ENCODE measurements around the gene FNDC11. TPM values are rescaled to one million over a fixed set of nuclear protein-coding genes. Genes with fewer than 3 reads are reported as not detected.
A peak's percentile ranks its signal among the peaks of the same experiment; 100 is the strongest.

The FNDC11 gene
- total and polyA plus RNA-seq, 2 of the 13 experiments (the other 11 are each of a cell fraction or from before 2014, with no cell fraction given): 0.07 TPM; not detected in 1

DNA sequence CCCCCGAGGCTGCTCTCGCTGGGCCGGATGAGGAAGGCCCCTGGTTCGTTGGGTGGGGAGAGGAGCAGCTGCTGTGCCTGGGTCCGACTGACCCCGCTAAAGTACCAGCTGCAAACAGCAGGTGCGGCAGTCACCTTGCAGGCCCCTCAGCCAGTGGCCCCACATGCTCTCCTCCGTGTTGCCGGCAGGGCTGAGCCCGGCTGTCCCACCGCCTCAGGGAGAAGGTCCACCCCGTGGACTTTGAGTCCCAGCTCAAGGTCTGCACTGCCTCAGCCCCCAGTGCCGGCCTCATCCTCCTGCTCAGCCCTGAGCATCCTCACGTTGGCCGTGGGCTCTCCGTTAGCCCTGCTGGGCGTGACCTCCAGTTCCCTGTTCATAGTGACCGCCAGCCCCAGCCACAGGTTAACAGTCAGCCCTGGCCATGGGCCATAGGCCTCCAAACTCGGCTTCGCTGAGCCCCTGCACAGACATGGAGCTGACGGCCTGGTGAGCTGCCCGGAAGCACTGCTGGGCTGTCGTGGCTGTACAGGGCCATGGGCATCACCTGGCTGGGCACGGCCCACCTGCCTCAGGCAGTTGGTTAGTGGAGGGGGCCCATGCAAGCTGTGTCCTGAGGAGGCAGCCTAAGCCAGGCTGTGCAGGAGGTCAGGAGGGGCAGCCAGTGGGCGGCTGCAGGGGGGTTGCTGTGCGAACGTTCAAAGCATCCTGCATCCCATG lies 9.6 kb upstream of the FNDC11 start (continued):
- TF ChIP-seq, protein P1, sequence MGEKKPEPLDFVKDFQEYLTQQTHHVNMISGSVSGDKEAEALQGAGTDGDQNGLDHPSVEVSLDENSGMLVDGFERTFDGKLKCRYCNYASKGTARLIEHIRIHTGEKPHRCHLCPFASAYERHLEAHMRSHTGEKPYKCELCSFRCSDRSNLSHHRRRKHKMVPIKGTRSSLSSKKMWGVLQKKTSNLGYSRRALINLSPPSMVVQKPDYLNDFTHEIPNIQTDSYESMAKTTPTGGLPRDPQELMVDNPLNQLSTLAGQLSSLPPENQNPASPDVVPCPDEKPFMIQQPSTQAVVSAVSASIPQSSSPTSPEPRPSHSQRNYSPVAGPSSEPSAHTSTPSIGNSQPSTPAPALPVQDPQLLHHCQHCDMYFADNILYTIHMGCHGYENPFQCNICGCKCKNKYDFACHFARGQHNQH (CRISPR knock-in tag; IDR thresholded peaks at IDR 0.05): no peak
- TF ChIP-seq ZNF460 (CRISPR knock-in tag; IDR thresholded peaks at IDR 0.05; ENCODE audit: borderline replicate concordance) (no peak), PRPF4 (IDR thresholded peaks at IDR 0.05; ENCODE audit: low read depth, low read length, poor library complexity, severe bottlenecking) (no peak), MAZ (IDR thresholded peaks at IDR 0.05; ENCODE audit: borderline replicate concordance, low read depth, low read length) (0 out of 2 replicates have a peak, but pooled peaks have one; percentile 47), MAZ (CRISPR knock-in tag; IDR thresholded peaks at IDR 0.05; ENCODE audit: low read depth) (no peak), ATF1 (CRISPR knock-in tag; IDR thresholded peaks at IDR 0.05) (no peak), ZNF629 (CRISPR knock-in tag; conservative IDR thresholded peaks at IDR 0.05) (no peak), NFRKB (IDR thresholded peaks at IDR 0.05) (no peak), ZNF367 (CRISPR knock-in tag; IDR thresholded peaks at IDR 0.05; ENCODE audit: borderline replicate concordance) (no peak), CEBPG (CRISPR knock-in tag; IDR thresholded peaks at IDR 0.05) (no peak), ZNF510 (CRISPR knock-in tag; IDR thresholded peaks at IDR 0.05; ENCODE audit: low read depth) (no peak), DNMT3B (CRISPR knock-in tag; conservative IDR thresholded peaks at IDR 0.05) (no peak)
- TF ChIP-seq, protein P2, sequence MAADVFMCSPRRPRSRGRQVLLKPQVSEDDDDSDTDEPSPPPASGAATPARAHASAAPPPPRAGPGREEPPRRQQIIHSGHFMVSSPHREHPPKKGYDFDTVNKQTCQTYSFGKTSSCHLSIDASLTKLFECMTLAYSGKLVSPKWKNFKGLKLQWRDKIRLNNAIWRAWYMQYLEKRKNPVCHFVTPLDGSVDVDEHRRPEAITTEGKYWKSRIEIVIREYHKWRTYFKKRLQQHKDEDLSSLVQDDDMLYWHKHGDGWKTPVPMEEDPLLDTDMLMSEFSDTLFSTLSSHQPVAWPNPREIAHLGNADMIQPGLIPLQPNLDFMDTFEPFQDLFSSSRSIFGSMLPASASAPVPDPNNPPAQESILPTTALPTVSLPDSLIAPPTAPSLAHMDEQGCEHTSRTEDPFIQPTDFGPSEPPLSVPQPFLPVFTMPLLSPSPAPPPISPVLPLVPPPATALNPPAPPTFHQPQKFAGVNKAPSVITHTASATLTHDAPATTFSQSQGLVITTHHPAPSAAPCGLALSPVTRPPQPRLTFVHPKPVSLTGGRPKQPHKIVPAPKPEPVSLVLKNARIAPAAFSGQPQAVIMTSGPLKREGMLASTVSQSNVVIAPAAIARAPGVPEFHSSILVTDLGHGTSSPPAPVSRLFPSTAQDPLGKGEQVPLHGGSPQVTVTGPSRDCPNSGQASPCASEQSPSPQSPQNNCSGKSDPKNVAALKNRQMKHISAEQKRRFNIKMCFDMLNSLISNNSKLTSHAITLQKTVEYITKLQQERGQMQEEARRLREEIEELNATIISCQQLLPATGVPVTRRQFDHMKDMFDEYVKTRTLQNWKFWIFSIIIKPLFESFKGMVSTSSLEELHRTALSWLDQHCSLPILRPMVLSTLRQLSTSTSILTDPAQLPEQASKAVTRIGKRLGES (CRISPR knock-in tag; IDR thresholded peaks at IDR 0.05; ENCODE audit: borderline replicate concordance): no peak
- TF ChIP-seq, protein P3, sequence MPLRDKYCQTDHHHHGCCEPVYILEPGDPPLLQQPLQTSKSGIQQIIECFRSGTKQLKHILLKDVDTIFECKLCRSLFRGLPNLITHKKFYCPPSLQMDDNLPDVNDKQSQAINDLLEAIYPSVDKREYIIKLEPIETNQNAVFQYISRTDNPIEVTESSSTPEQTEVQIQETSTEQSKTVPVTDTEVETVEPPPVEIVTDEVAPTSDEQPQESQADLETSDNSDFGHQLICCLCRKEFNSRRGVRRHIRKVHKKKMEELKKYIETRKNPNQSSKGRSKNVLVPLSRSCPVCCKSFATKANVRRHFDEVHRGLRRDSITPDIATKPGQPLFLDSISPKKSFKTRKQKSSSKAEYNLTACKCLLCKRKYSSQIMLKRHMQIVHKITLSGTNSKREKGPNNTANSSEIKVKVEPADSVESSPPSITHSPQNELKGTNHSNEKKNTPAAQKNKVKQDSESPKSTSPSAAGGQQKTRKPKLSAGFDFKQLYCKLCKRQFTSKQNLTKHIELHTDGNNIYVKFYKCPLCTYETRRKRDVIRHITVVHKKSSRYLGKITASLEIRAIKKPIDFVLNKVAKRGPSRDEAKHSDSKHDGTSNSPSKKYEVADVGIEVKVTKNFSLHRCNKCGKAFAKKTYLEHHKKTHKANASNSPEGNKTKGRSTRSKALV (CRISPR knock-in tag; IDR thresholded peaks at IDR 0.05): no peak
- TF ChIP-seq, protein P4, sequence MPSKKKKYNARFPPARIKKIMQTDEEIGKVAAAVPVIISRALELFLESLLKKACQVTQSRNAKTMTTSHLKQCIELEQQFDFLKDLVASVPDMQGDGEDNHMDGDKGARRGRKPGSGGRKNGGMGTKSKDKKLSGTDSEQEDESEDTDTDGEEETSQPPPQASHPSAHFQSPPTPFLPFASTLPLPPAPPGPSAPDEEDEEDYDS (CRISPR knock-in tag; IDR thresholded peaks at IDR 0.05): no peak
- TF ChIP-seq, protein P5, sequence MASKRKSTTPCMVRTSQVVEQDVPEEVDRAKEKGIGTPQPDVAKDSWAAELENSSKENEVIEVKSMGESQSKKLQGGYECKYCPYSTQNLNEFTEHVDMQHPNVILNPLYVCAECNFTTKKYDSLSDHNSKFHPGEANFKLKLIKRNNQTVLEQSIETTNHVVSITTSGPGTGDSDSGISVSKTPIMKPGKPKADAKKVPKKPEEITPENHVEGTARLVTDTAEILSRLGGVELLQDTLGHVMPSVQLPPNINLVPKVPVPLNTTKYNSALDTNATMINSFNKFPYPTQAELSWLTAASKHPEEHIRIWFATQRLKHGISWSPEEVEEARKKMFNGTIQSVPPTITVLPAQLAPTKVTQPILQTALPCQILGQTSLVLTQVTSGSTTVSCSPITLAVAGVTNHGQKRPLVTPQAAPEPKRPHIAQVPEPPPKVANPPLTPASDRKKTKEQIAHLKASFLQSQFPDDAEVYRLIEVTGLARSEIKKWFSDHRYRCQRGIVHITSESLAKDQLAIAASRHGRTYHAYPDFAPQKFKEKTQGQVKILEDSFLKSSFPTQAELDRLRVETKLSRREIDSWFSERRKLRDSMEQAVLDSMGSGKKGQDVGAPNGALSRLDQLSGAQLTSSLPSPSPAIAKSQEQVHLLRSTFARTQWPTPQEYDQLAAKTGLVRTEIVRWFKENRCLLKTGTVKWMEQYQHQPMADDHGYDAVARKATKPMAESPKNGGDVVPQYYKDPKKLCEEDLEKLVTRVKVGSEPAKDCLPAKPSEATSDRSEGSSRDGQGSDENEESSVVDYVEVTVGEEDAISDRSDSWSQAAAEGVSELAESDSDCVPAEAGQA (IDR thresholded peaks at IDR 0.05; ENCODE audit: low read depth): peak; percentile 68; the same call in 1 of the 2 replicates
- TF ChIP-seq, protein P5 (CRISPR knock-in tag; IDR thresholded peaks at IDR 0.05; ENCODE audit: borderline replicate concordance): no peak

Data from HepG2 (cell line).